ENCODE data around the gene CDK14.

DNA sequence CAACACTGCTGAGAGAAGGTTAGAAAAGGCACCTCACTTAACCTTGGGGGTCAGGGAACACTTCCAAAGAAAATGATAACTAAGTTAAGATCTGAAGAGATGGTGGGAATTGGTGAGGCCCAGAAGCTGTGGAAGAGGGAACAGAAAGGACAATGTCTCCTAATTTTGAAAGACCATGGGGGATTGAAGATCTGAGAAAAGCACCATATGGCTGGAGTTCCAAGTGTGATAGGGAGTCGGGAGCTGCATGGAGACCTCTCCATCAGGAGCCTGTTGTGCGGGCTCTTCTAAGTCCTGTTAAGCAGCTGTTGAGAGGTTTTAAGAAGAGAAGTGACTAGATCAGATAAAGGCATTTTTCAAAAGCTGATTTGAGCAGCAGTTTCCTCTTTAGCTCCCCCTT, 254.3 kb downstream of the CDK14 start:
- no peak for TF ChIP-seq POLR2AphosphoS5 (IDR thresholded peaks at IDR 0.05)
- TF ChIP-seq, protein P1, sequence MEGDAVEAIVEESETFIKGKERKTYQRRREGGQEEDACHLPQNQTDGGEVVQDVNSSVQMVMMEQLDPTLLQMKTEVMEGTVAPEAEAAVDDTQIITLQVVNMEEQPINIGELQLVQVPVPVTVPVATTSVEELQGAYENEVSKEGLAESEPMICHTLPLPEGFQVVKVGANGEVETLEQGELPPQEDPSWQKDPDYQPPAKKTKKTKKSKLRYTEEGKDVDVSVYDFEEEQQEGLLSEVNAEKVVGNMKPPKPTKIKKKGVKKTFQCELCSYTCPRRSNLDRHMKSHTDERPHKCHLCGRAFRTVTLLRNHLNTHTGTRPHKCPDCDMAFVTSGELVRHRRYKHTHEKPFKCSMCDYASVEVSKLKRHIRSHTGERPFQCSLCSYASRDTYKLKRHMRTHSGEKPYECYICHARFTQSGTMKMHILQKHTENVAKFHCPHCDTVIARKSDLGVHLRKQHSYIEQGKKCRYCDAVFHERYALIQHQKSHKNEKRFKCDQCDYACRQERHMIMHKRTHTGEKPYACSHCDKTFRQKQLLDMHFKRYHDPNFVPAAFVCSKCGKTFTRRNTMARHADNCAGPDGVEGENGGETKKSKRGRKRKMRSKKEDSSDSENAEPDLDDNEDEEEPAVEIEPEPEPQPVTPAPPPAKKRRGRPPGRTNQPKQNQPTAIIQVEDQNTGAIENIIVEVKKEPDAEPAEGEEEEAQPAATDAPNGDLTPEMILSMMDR (IDR thresholded peaks at IDR 0.05; ENCODE audit: poor library complexity, severe bottlenecking): no peak
- TF ChIP-seq EZH2 (IDR thresholded peaks at IDR 0.05; ENCODE audit: borderline replicate concordance, insufficient read depth, low read length, poor library complexity, severe bottlenecking): no peak
- TF ChIP-seq MXI1 (conservative IDR thresholded peaks at IDR 0.05; ENCODE audit: poor library complexity, severe bottlenecking): no peak
- no peak for TF ChIP-seq EP300 (conservative IDR thresholded peaks at IDR 0.05; ENCODE audit: poor library complexity, severe bottlenecking)
- no peak for TF ChIP-seq SMC3 (conservative IDR thresholded peaks at IDR 0.05; ENCODE audit: poor library complexity)
- TF ChIP-seq, protein P2, sequence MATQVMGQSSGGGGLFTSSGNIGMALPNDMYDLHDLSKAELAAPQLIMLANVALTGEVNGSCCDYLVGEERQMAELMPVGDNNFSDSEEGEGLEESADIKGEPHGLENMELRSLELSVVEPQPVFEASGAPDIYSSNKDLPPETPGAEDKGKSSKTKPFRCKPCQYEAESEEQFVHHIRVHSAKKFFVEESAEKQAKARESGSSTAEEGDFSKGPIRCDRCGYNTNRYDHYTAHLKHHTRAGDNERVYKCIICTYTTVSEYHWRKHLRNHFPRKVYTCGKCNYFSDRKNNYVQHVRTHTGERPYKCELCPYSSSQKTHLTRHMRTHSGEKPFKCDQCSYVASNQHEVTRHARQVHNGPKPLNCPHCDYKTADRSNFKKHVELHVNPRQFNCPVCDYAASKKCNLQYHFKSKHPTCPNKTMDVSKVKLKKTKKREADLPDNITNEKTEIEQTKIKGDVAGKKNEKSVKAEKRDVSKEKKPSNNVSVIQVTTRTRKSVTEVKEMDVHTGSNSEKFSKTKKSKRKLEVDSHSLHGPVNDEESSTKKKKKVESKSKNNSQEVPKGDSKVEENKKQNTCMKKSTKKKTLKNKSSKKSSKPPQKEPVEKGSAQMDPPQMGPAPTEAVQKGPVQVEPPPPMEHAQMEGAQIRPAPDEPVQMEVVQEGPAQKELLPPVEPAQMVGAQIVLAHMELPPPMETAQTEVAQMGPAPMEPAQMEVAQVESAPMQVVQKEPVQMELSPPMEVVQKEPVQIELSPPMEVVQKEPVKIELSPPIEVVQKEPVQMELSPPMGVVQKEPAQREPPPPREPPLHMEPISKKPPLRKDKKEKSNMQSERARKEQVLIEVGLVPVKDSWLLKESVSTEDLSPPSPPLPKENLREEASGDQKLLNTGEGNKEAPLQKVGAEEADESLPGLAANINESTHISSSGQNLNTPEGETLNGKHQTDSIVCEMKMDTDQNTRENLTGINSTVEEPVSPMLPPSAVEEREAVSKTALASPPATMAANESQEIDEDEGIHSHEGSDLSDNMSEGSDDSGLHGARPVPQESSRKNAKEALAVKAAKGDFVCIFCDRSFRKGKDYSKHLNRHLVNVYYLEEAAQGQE (IDR thresholded peaks at IDR 0.05; ENCODE audit: borderline replicate concordance): no peak
- no peak for TF ChIP-seq TAF1 (IDR thresholded peaks at IDR 0.05; ENCODE audit: low read depth)
